NCI-H748 (cell line): ENCODE data around the gene TSSC4.

ENCODE experiments used
- DNase-seq: peaks from one replicate; lab custom pipeline; 2025; ENCODE audit not compliant: unreplicated experiment; lab: John Stamatoyannopoulos, UW

The TSSC4 gene

DNA sequence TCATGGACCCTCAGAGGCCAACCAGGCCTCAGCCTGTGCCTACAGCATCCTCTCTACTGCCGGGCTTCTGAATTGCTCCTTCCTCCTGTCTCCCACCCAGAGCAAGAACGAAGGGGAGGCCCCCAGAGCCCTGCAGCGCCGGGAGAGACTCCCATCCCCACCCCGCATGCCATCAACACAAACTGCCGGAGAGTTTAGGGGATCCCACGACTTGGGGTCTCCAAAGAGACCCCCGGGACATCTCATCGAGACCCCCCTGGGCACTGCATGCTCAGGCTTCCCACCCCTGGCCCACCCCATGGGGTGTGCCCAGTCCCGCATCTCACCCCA is 31.7 kb upstream of the TSSC4 start:
- no peak for DNase-seq

DNA sequence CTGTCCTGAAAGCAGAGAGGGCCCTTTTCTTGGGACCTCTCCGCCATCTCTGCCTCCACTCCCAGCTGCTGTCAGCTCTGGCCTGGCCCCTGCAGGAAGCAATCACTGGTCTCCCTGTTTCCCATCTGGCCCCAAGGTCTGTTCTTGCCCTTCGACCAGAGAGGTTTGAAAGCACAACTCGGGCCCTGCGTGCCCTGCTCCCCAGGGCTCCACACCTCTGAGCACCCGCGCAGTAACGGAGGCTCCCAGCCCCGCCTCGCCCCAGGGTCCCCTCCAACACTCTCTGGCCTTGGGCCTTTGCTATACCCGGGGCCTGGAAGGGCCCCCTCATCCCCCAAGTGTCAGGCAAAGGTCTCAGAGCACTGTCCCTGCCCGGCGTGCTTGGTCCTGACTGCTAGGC is 31.2 kb upstream of the TSSC4 start:
- no peak for DNase-seq

DNA sequence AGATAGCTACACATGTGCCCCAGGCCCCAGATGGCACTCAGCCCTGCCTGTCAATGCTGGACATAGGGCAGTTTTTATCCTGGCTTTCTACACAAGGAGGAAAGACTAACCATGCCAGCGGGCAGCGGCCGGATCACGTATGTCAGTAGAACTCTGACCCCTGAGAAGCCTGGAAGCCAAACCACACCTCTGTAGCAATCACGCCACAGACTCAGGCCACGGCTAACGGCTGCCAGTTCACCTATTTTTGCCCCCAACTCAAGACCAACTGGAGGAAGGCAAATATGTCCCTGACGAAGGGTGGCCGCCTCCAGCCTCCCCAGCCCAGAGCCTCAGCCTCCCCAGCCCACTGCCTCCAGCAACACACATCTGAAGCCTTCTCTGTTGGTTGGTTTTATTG is 30.7 kb upstream of the TSSC4 start:
- no peak for DNase-seq

DNA sequence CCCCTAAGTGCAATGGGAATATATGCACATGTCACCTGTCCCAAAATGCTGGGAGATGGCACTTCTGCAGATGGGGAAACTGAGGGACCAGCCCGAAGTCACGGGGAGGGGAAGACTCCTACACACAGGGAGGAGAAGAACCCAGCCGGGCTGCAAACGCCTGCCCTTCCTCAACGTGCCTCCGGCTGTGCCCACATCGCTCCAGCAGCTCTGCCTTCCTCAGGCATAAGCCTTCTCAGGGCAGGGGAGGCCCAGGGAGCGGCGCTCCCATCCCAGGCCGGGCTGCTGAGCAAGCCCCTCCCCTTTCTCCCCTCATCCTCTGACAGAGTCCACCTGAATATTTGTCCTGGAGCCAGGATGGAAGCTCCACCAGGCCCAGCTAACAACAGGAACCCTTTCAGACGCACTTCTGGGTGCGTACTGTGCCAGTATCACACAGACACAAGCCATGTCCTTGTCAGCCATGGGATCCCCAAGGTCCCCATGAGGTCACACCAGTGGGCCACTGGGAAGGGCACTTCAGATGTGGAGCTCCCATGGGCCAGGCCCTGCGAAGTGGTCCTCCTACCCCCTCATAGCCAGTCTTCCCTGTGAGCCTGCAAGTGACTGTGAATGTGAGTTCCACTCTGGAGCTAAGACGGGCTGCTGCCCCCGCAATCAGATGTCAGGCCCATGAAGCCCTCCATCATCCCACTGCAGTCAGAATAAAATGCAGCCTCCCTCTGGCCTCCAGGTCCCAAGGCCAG is 25.9 kb upstream of the TSSC4 start:
- DNase-seq: no peak

DNA sequence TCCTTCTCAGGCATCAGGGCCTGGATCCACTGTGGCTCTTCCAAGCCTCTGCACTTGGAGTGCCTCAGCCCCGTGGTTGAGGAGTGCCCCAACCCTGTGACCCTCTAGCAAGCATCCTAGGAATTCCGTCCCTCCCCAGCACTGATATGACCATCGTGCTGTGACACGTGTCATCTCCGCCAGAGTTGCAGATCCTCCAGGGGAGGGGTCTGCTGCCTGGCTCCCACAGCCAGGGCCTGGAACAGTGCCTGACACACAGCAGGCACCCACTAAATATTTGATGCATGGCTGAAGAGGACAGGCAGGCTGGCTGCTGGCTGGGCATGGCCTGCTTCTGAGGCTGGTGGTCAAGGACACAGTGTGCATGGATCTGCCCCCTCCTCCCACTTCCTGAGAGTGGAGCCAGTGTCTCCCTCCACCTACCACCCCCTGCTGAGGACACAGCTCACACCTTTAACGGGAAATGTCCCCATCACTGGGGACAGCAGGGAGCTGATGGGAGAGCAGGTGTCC is 25.2 kb upstream of the TSSC4 start:
- no peak for DNase-seq

DNA sequence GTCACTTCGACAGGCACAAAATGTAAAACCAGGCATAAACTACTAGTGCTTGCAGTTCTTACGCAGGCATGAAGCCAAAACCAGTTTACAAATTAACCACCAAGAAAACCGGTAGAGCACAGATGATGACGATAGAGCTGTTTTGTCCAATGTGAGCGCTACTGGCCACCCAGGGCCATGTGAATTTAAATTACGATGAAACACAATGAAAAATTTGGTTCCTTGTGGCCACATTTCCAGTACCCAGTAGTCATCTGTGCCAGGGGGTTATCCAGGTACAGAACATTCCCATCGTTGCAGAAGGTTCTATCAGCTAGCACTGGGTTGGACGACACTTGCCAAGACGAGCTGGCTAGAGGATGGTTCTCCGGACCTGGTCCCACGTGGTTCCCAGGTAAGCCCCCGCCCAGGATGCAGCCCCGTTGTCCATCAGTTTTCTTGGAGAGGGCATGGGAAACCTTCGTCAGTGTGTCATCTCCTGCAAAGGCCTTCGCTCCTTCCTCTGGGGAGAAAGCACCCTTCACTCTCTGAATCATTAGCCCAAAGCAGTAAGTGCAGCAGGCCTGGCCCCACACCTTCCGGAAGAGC is 24.5 kb upstream of the TSSC4 start:
- DNase-seq: no peak

DNA sequence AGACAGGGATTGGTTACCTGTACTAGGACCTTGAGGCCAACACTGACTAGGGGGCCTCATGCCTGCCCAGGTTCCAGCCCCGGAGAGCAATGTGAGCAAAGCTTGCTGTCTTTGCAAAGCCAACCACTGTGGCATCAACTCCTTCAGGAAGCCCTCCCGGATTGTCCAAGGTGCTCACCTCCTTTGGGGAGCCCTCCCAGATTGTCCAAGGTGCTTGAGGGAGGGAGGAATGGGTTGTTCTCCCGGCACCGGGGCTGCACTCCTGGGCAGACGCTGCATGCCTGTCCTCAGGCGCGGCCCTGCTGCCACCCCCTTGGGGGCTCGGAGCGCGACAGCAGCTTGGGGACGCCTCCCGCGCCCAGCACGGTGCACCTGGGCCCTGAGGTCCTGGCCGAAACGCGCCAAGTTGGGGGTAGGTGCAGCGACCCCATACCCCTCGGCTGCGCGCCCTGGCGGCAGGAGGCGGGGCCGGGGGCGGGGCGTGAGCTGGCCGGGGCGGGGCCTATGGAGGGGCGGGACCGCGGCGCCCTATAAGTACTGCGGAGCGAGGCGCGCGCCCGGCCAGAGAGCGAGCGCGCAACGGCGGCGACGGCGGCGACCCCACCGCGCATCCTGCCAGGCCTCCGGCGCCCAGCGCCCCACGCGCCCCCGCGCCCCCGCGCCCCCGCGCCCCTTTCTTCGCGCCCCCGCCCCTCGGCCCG is 23.6 kb upstream of the TSSC4 start, which contains the start of gene CD81:
TSS of gene CD81 (plus strand) at position 560 of the 701 bp plus-strand sequence. CDS start 240 bp downstream, outside the sequence.
- DNase-seq: peak; percentile 55

DNA sequence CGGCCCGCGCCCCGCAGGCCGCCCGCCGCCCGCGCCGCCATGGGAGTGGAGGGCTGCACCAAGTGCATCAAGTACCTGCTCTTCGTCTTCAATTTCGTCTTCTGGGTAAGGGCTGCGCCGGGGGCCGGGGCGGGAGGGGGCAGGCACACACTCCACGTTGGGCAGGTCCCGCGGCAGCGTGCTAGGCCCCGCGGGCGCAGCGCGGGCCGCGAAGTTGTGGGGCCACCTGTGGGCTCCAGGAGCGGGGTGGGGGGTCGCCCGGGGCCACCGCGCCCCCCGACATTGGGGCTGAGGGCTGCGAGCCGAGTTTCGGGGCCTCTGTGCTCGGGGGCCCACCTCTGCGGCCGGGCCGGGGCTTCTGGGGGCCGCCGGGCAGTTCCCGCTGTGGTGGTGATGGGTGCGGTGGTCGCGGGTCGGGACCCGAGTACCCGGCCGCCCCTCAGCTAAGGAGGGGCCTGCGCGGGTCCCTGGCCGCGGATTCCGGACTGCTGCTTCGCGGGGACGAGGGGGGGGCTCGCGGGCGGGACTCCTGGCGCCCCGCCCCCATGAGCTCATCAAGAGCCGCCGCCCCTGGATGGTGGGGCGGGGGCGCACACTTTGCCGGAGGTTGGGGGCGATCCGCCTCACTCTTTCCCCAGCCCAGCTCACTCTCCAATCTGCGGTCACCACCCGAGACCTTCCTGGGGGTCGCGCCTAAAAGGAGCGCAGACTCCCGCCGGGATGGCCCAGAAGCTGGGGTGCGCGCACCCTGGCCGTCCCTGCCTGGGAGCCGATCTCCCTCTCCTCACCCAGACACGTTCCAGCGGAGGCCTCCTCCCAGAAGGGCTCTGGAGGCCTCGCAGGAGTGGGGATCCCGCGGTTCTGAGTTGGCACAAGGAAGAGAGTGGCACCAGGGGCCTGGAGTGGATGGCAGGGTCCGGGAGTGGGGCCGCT is 22.8 kb upstream of the TSSC4 start:
- peak; percentile 62 for DNase-seq

DNA sequence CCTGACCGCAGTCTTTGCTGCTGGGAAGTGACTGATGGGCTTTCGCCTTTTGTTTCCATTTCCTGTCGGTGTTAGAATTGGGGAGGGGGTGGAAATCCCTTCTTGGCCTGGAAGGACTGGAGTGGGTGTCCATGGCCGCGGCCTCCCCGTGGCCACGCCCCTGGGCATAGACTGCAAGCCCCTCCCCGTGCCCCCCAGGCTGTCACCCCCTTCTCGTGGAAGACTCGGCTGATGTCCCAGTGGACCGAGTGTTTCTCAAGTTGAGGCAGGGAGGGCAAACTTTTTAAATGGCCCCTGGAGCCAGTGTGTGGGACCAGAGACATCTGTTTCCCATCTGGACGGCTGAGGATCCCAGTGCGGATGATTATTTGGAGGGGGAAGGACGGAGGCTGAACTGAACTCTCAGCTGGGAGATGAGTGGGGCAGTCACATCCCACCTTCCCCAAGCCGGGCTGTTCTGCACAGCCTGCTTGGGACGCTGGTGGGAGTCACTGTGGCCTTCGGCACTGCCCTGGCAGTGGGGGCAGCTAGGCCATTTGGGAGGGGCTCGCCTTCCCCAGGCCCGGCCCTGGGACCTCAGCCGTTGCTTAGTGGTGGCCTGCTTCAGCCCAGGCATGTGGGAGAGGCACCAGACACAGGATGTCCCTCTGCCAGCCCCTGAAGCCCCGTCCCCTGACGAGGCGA is 21.9 kb upstream of the TSSC4 start:
- no peak for DNase-seq

DNA sequence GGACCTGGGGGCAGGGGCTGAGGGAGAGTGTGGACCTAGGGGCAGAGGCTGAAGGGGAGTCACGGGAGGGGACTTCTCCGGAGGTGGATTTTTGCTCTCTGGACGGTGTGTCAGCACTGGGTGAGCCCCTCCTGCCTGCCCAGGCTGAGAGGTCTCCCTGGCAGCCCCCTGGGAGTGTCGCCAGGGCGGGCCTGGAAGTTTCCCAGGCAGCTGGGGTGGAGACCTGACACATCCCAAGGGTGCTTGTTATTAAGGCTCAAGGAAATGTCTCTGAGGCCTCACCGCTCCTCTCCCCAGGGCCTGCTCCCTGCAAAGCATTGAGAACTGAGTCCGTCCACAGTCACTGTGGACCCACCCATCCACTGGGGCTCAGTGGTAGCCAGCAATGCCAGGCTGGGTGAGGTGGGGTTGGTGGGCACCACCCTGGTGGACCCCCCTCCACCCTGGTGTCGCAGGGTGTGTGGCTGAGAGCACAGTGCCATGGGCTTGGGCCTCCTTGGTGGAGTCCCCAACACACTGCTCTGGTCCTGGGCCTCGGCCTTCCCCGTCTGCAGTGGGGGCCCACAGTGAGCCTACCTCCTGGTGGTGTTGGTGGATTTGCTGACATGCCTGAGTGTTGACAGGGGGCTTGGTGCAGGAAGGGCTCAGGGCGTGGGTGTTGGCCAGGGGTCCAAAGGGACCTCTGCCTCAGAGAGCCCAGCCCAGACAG is 20.9 kb upstream of the TSSC4 start:
- no peak for DNase-seq

DNA sequence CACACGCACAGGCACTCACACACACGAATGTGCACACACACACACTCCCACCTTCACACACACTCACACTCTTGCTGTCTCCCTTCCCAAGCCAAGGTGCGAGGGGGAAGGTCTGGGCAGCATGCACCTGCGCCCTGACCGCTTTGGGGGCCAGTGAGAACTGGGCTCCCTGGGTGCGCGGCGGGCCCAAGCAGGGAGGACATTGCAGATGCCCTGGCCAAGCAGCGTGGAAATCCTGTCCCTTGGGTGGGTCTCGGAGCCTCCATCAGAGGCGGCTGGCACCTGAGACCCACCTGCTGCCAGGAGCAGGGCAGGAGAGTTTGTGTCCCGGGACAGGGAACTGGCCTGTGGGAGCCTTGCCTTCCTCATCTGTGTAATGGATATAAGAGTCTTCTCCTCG is 20.2 kb upstream of the TSSC4 start:
- no peak for DNase-seq

DNA sequence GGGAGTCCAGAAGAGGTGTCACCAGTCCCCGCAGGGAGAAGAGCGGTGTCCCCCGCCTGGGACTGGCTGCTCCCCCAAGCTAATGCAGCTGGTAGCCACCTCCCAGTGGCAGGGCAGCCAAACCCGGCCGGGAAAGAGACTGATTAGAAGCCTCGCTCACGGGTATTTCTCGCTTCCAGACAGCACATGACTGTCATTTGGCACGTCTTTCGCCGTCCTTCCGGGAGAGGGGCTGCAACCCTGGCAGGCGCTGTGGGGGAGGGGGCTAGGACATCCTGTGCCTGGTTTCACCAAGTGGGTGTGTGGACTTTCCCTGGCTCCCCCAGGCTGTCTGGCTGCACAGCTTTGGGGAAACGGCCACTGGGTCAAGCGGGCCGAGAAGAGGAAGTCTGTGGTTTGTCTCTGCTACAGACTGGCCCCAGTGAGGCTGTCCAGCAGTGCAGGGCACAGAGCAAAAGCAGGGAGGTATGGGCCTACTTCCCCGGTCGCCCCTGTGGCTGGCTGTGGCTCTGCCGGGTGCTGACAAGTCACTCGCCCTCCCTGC is 19.7 kb upstream of the TSSC4 start:
- no peak for DNase-seq

DNA sequence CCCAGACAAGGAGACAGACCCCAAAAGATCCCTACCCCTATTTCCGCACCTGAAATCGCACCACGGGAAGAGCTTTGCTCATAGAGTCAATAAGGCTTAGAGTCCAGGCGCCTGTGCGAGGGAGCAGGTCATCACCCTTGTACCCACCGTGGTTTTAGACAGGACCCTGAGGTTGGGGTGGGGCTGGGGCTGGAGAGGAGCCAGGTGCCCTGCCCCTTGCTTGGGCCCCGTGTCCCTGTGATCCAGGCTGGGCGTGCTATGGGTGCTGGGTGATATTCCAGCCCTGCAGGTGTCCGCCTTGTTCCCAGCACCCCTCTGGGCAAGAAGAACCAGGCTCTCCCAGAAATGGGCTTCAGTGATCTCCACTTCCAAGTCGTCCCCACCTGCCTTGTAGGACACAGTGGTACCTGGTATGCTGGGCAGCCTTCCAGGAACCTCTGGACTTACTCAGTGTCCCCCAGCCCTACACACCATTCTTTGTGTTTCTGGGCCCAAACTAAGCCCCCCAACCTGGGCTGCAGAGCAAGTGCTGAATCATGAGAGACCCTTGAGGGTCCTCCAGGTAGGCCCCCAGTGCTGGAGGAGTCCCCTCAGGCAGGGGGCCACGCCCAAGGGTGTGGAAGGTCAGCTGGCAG is 18.9 kb upstream of the TSSC4 start:
- DNase-seq: no peak

DNA sequence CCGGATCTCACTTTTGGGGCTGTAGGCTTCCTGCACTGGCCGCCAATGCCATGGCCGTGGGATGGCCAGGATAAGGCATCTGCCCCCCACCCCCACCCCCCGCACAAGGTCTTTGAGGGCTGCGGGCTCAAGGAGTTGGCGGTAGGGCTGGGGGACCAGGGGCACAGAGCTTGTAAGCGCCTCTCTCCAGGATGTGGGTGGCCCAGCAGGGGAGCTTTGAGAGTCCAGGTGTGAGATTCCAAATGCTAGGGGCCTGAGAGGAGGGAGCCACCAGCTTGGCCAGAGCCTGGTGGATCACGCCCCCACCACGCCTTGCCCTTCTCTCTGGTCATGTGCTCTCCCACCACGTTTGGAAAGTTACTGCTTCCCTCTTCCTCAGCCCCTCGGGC is 18.4 kb upstream of the TSSC4 start:
- no peak for DNase-seq

DNA sequence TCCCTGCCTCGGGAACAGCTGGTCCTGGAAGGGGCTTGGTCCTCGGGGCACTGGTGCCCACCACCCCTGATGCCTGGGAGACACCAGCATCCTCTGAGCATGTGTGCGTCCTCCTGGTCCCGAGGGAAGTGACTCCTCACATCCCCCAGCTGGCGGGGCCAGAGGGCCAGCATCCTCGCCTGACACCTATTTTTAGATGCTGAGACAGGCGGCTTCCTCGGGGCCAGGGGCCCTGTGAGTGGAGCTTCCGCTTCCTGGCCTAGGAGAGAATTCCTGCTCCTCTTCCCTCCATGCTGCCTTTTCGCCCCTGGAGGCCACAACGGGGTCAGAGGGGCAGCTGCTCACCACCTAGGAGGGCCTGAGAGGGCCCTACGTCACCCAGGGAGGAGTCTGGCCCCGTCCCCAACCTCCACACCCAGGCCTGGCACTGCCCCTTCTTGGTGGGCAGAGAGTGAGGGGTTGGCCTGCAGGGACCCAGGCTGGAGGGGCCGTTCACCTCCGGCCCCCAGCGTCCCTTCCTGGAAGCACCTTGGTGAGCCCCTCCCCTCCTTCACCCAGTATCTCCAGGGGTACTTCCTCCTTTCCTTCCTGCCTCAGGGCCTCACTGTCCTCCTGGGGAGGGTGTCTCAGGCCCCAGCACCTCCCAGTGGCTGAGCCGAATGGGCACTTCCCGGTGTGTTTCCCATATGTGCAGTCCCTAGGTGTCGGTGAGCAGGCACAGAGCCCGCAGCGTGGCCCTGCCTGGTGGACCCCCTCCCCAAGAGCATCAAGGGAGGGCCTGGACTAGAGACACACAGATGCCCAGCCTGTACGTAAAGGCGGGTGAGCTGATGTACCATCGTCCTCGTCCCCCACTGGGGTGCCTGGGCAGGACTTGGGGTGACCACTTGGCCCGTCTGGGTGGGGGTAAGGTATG is 17.4 kb upstream of the TSSC4 start:
- no peak for DNase-seq

DNA sequence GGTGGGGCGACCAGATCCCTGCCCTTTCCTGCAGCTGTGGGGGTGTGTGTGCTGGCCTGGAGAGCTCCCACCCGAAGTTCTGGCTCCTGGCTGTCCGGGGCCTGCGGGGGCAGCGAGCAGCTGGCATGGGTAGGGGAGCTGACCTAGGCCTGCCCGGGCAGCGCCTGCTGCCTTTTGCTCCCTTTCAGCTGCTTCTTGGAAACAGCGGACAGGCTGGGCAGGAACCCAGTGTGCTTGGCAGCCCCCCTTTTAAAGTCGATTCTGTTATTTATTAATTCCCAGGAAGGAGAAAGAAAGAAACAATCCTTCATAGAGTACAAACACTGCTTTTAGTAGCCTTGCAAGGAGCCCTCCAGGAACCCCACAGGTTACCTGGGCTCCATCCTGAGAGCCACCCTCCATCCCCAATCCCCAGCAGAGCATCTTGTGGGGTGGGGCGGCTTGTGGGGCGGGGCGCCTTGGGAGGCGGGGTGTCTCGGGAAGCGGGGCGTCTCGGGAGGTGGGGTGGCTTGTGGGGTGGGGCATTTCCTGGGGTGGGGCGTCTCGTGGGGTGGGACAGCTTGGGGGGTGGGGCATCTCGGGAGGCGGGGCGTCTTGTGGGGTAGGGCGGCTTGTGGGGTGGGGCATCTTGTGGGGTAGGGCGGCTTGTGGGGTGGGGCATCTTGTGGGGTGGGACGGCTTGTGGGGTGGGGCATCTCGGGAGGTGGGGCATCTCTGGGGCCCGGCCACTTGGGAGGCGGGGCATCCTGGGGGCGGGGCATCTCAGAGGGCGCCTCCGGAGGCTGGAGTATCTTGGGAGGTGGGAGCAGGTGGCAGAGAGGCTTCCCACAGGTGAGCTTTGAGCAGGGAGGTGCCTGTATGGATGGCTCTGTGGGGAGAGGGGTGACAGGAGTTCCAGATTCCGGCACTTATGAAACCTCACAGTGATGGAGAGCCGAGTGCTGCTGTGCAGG is 16.4 kb upstream of the TSSC4 start:
- no peak for DNase-seq
